Fibroblast of the aortic adventitia (primary cell): Measurements from ENCODE around the gene BRAT1. TPM values are rescaled to one million over a fixed set of nuclear protein-coding genes. Genes with fewer than 3 reads are reported as not detected.

Source experiments
- small RNA-seq: library from RNA; depleted of rRNA; stranded (forward); fragments of <200 nt; gene quantifications from one replicate; pipeline ENCODE3, GENCODE V24; 2012
- total RNA-seq: library from RNA; depleted of rRNA; stranded (reverse); fragments of >200 nt; gene quantifications from 2 replicates; pipeline ENCODE4 v1.2.3, GENCODE V29; 2012; ENCODE audit warnings: low replicate concordance

BRAT1 gene
- total RNA-seq, 1 donor, result 22.3 TPM

Small RNA genes lying within 50 kb of the gene (small RNA-seq; reads per million reads assigned to genes)
- gene MIR4648, result not detected

Other genes starting within 250 kb of the BRAT1 start
- gene SNX8, start 241.1 kb downstream of the BRAT1 start, total RNA-seq, result 12.1 and 19.4 TPM in 2 replicates
- gene EIF3B, start 200.7 kb downstream of the BRAT1 start, total RNA-seq, result 150 and 173 TPM in 2 replicates
- 2.2 and 4.2 TPM in 2 replicates for gene CHST12, start 151.9 kb downstream of the BRAT1 start, total RNA-seq
- not detected in 2 replicates for gene GRIFIN, start 79.1 kb downstream of the BRAT1 start, total RNA-seq
- gene LFNG, start 35.8 kb downstream of the BRAT1 start, total RNA-seq, result 0.72 and 2.3 TPM in 2 replicates
- gene IQCE, start 3.5 kb upstream of the BRAT1 start, total RNA-seq, result 14.0 and 210 TPM in 2 replicates
- 9.2 and 27.9 TPM in 2 replicates for gene TTYH3, start 76.5 kb upstream of the BRAT1 start, total RNA-seq
- gene AMZ1, start 132.7 kb upstream of the BRAT1 start, total RNA-seq, result 0.25 and 0.36 TPM in 2 replicates